Measurements from ENCODE around the gene KLK2. TPM values are rescaled to one million over a fixed set of nuclear protein-coding genes. Genes with fewer than 3 reads are reported as not detected.
A peak's percentile ranks its signal among the peaks of the same experiment; 100 is the strongest.

Gene KLK2
- total RNA-seq, 1 donor from 2014 or later: not detected

DNA sequence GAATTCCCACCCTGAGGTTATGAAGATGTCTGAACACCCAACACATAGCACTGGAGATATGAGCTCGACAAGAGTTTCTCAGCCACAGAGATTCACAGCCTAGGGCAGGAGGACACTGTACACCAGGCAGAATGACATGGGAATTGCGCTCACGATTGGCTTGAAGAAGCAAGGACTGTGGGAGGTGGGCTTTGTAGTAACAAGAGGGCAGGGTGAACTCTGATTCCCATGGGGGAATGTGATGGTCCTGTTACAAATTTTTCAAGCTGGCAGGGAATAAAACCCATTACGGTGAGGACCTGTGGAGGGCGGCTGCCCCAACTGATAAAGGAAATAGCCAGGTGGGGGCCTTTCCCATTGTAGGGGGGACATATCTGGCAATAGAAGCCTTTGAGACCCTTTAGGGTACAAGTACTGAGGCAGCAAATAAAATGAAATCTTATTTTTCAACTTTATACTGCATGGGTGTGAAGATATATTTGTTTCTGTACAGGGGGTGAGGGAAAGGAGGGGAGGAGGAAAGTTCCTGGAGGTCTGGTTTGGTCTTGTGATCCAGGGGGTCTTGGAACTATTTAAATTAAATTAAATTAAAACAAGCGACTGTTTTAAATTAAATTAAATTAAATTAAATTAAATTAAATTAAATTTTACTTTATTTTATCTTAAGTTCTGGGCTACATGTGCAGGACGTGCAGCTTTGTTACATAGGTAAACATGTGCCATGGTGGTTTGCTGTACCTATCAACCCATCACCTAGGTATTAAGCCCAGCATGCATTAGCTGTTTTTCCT, 11.5 kb upstream of the KLK2 start:
- TF ChIP-seq, protein P1, sequence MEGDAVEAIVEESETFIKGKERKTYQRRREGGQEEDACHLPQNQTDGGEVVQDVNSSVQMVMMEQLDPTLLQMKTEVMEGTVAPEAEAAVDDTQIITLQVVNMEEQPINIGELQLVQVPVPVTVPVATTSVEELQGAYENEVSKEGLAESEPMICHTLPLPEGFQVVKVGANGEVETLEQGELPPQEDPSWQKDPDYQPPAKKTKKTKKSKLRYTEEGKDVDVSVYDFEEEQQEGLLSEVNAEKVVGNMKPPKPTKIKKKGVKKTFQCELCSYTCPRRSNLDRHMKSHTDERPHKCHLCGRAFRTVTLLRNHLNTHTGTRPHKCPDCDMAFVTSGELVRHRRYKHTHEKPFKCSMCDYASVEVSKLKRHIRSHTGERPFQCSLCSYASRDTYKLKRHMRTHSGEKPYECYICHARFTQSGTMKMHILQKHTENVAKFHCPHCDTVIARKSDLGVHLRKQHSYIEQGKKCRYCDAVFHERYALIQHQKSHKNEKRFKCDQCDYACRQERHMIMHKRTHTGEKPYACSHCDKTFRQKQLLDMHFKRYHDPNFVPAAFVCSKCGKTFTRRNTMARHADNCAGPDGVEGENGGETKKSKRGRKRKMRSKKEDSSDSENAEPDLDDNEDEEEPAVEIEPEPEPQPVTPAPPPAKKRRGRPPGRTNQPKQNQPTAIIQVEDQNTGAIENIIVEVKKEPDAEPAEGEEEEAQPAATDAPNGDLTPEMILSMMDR (IDR thresholded peaks at IDR 0.05): no peak

DNA sequence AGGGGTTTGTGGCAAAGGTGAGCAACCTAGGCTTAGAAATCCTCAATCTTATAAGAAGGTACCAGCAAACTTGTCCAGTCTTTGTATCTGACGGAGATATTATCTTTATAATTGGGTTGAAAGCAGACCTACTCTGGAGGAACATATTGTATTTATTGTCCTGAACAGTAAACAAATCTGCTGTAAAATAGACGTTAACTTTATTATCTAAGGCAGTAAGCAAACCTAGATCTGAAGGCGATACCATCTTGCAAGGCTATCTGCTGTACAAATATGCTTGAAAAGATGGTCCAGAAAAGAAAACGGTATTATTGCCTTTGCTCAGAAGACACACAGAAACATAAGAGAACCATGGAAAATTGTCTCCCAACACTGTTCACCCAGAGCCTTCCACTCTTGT, 3.8 kb upstream of the KLK2 start:
- no peak for ATAC-seq
- intact Hi-C loops (cut with DNase I): no loop called here
- Histone ChIP-seq H3K4me1 (no peaks in the 10 kb centered on the region), H3K9me3 (no peaks in the 10 kb centered on the region), H3K27me3 (peaks cover 47% of the 10 kb centered on the region), H3K36me3 (no peaks in the 10 kb centered on the region), H3K4me3 (no peak overlapping the region), H3K27ac (no peak overlapping the region)
- TF ChIP-seq, protein P1 (IDR thresholded peaks at IDR 0.05): no peak
- no peak for DNase-seq

More for the DNA sequence above, 11.5 kb upstream of the KLK2 start:
- Histone ChIP-seq H3K4me1 (no peaks in the 10 kb centered on the region), H3K27me3 (peaks cover 37% of the 10 kb centered on the region), H3K4me3 (no peak overlapping the region), H3K9me3 (no peaks in the 10 kb centered on the region), H3K36me3 (no peaks in the 10 kb centered on the region), H3K27ac (no peak overlapping the region)
- intact Hi-C loops (cut with DNase I): no loop called here
- DNase-seq (no peak), ATAC-seq (no peak)

DNA sequence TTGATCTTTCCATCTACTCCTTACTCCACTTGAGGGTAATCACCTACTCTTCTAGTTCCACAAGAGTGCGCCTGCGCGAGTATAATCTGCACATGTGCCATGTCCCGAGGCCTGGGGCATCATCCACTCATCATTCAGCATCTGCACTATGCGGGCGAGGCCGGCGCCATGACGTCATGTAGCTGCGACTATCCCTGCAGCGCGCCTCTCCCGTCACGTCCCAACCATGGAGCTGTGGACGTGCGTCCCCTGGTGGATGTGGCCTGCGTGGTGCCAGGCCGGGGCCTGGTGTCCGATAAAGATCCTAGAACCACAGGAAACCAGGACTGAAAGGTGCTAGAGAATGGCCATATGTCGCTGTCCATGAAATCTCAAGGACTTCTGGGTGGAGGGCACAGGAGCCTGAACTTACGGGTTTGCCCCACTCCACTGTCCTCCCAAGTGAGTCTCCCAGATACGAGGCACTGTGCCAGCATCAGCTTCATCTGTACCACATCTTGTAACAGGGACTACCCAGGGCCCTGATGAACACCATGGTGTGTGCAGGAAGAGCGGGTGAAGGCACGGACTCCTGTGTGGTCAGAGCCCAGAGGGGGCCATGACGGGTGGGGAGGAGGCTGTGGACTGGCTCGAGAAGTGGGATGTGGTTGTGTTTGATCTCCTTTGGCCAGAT, 2.7 kb upstream of the KLK2 start:
- Histone ChIP-seq H3K4me3 (no peak overlapping the region), H3K27ac (no peak overlapping the region), H3K27me3 (peaks cover 53% of the 10 kb centered on the region), H3K36me3 (no peaks in the 10 kb centered on the region), H3K4me1 (no peaks in the 10 kb centered on the region), H3K9me3 (no peaks in the 10 kb centered on the region)
- ATAC-seq: peak; percentile 25
- intact Hi-C loops (cut with DNase I): no loop called here
- TF ChIP-seq, protein P1 (IDR thresholded peaks at IDR 0.05): no peak
- DNase-seq: no peak

DNA sequence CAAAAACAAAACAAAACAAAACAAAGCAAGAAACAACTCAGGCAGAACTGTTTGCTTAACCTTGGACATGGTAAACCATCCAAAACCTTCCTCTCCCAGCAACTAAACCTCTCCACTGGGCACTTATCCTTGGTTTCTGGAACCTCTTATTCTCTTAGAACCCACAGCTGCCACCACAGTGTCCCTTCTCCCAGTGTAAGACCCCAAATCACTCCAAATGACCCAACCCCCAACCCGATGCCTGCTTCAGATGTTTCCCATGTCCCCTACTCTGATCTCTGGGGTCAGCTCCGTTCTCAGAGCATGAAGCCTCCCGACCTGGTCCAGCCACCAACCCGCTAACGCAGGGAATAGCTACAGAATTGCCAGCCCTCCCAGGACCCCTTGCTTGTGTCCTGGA, 972 bp downstream of the KLK2 start:
- Histone ChIP-seq H3K4me1 (no peaks in the 10 kb centered on the region), H3K36me3 (no peaks in the 10 kb centered on the region), H3K9me3 (no peaks in the 10 kb centered on the region), H3K27me3 (peaks cover 72% of the 10 kb centered on the region), H3K27ac (no peak overlapping the region), H3K4me3 (no peak overlapping the region)
- no peak for ATAC-seq
- TF ChIP-seq, protein P1 (IDR thresholded peaks at IDR 0.05): no peak
- DNase-seq: no peak
- intact Hi-C loops (cut with DNase I): no loop called here

DNA sequence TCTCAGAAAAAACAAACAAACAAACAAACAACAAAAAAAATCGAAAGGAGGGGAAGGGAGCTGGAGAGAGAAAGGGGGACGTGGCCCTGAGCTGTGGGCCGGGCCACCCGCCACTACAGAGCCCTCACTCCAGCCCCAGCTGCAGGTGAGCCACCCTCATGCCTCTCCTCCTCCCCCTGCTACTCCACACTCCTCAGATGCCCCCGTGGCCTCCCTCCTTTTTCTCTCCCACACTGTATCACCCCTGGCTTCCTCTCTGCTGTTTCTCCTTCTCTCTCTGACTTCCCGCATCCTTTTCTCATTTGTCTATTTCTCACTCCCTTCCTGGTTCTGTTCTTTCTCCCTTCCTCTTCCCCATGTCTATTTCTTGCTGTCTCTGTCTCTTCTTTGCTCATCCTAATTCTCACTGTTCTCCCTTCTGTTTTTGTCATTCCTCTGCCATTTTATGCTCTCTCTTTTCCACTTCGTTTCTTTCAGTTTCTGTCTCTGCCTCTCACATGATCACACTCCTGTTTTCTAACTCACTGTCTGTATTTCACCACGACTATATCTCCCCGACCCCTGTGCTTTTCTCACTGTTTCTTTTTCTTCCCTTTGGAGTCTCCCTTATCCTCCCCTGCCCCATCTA, 2.7 kb downstream of the KLK2 start:
- TF ChIP-seq, protein P1 (IDR thresholded peaks at IDR 0.05): no peak
- DNase-seq: no peak
- H3K27ac ChIP-seq: no peak overlapping the region
- no peaks in the 10 kb centered on the region for H3K4me1 ChIP-seq
- no peak overlapping the region for H3K4me3 ChIP-seq
- no peak for ATAC-seq
- intact Hi-C loops (cut with DNase I): no loop called here
- H3K36me3 ChIP-seq: no peaks in the 10 kb centered on the region
- H3K9me3 ChIP-seq: no peaks in the 10 kb centered on the region
- H3K27me3 ChIP-seq: peaks cover 68% of the 10 kb centered on the region
